Subcutaneous abdominal adipose tissue (tissue), 5 donors: ENCODE results near the gene HOXB9.

Experiments
- H3K27ac ChIP-seq: one replicate; pipeline ENCODE4 v1.7.0; 2013; ENCODE audit warnings: low read depth, mild to moderate bottlenecking, inconsistent platforms, low read length, moderate library complexity
- H3K27me3 ChIP-seq, 5 donors: one replicate each; pipeline ENCODE4 v1.7.0; 2013; ENCODE audit warnings: low read length in 5 of 5, inconsistent platforms in 1 of 5; ENCODE audit not compliant: control insufficient read depth in 5 of 5, insufficient read depth in 4 of 5
- H3K36me3 ChIP-seq, 5 donors: one replicate each; pipeline ENCODE4 v1.7.0; 2013; ENCODE audit warnings: low read length in 5 of 5; ENCODE audit not compliant: control insufficient read depth in 5 of 5, insufficient read depth in 5 of 5
- H3K4me1 ChIP-seq, 5 donors: one replicate each; pipeline ENCODE4 v1.7.0; 2013; ENCODE audit warnings: low read length in 5 of 5, mild to moderate bottlenecking in 3 of 5, moderate library complexity in 1 of 5; ENCODE audit not compliant: control insufficient read depth in 5 of 5, insufficient read depth in 5 of 5
- H3K4me3 ChIP-seq, 5 donors: one replicate each; pipeline ENCODE4 v1.7.0; 2013; ENCODE audit warnings: low read length in 5 of 5, low read depth in 1 of 5
- H3K9ac ChIP-seq, 5 donors: one replicate each; pipeline ENCODE4 v1.7.0; 2013; ENCODE audit warnings: low read length in 5 of 5, mild to moderate bottlenecking in 4 of 5, moderate library complexity in 3 of 5
- H3K9me3 ChIP-seq, 5 donors: one replicate each; pipeline ENCODE4 v1.7.0; 2013; ENCODE audit warnings: low read length in 5 of 5; ENCODE audit not compliant: control insufficient read depth in 5 of 5
- donor health status: healthy.
- donor health status: healthy.
- donor health status: healthy.
- donor health status: healthy.
- donor health status: healthy.

The HOXB9 gene

GRCh38 chr17:48646183-48647102 is 20.3 kb upstream of the HOXB9 start:
- Histone ChIP-seq H3K27me3 (peaks cover 52 to 68% (median 60%) of the 10 kb centered on the region in 5 donors), H3K9me3 (no peaks in the 10 kb centered on the region)

GRCh38 chr17:48645639-48646182 is 19.6 kb upstream of the HOXB9 start:
- peaks cover 2 to 39% (median 25%) of the 10 kb centered on the region in 5 donors for H3K4me1 ChIP-seq
- peaks cover 59 to 75% (median 64%) of the 10 kb centered on the region in 5 donors for H3K27me3 ChIP-seq
- H3K4me3 ChIP-seq = no peak overlapping the region
- H3K27ac ChIP-seq = no peak overlapping the region
- no peak overlapping the region for H3K9ac ChIP-seq
- no peaks in the 10 kb centered on the region for H3K9me3 ChIP-seq
- H3K36me3 ChIP-seq = no peaks in the 10 kb centered on the region

More at GRCh38 chr17:48646183-48647102, 20.3 kb upstream of the HOXB9 start:
- Histone ChIP-seq H3K9ac (no peak overlapping the region), H3K4me1 (peaks cover 2 to 39% (median 25%) of the 10 kb centered on the region in 5 donors), H3K4me3 (peak overlapping the region in 2 of 5 donors; percentile 24 to 55), H3K36me3 (no peaks in the 10 kb centered on the region), H3K27ac (no peak overlapping the region)

GRCh38 chr17:48644910-48645557 is 18.9 kb upstream of the HOXB9 start:
- no peak overlapping the region for H3K27ac ChIP-seq
- no peak overlapping the region for H3K9ac ChIP-seq

GRCh38 chr17:48644159-48644558 is 18.0 kb upstream of the HOXB9 start:
- no peaks in the 10 kb centered on the region for H3K36me3 ChIP-seq
- no peak overlapping the region for H3K27ac ChIP-seq
- no peaks in the 10 kb centered on the region for H3K9me3 ChIP-seq
- no peak overlapping the region for H3K9ac ChIP-seq
- H3K27me3 ChIP-seq = peaks cover 62 to 88% (median 68%) of the 10 kb centered on the region in 5 donors
- H3K4me3 ChIP-seq = no peak overlapping the region
- H3K4me1 ChIP-seq = peaks cover 2 to 39% (median 25%) of the 10 kb centered on the region in 5 donors

More at GRCh38 chr17:48644910-48645557, 18.9 kb upstream of the HOXB9 start:
- Histone ChIP-seq H3K4me3 (no peak overlapping the region), H3K9me3 (no peaks in the 10 kb centered on the region), H3K36me3 (no peaks in the 10 kb centered on the region), H3K27me3 (peaks cover 59 to 81% (median 66%) of the 10 kb centered on the region in 5 donors), H3K4me1 (peaks cover 2 to 39% (median 25%) of the 10 kb centered on the region in 5 donors)

- no peak overlapping the region for H3K9ac ChIP-seq
- no peaks in the 10 kb centered on the region for H3K36me3 ChIP-seq
- no peak overlapping the region for H3K4me3 ChIP-seq
- peaks cover 2 to 39% (median 25%) of the 10 kb centered on the region in 5 donors for H3K4me1 ChIP-seq
- no peaks in the 10 kb centered on the region for H3K9me3 ChIP-seq
- peaks cover 67 to 93% (median 70%) of the 10 kb centered on the region in 5 donors for H3K27me3 ChIP-seq
- H3K27ac ChIP-seq = no peak overlapping the region
Measured at GRCh38 chr17:48643697-48644012, 17.5 kb upstream of the HOXB9 start.

- Histone ChIP-seq H3K36me3 (no peaks in the 10 kb centered on the region), H3K27me3 (peaks cover 67 to 95% (median 69%) of the 10 kb centered on the region in 5 donors), H3K27ac (no peak overlapping the region), H3K9me3 (no peaks in the 10 kb centered on the region), H3K9ac (no peak overlapping the region), H3K4me3 (peak overlapping the region in 1 of 5 donors; percentile 37), H3K4me1 (peaks cover 2 to 39% (median 25%) of the 10 kb centered on the region in 5 donors)
Measured at GRCh38 chr17:48642843-48643696, 16.9 kb upstream of the HOXB9 start.

- H3K27me3 ChIP-seq = peaks cover 64 to 97% (median 70%) of the 10 kb centered on the region in 5 donors
- H3K9ac ChIP-seq = no peak overlapping the region
- H3K36me3 ChIP-seq = no peaks in the 10 kb centered on the region
- peak overlapping the region in 1 of 5 donors; percentile 37 for H3K4me3 ChIP-seq
- no peak overlapping the region for H3K27ac ChIP-seq
- H3K4me1 ChIP-seq = peaks cover 2 to 33% (median 19%) of the 10 kb centered on the region in 5 donors
- no peaks in the 10 kb centered on the region for H3K9me3 ChIP-seq
Measured at GRCh38 chr17:48642059-48642842, 16.1 kb upstream of the HOXB9 start.

GRCh38 chr17:48641541-48642058 is 15.4 kb upstream of the HOXB9 start:
- Histone ChIP-seq H3K9ac (no peak overlapping the region), H3K36me3 (no peaks in the 10 kb centered on the region), H3K4me3 (no peak overlapping the region), H3K4me1 (peaks cover 2 to 31% (median 17%) of the 10 kb centered on the region in 5 donors), H3K9me3 (no peaks in the 10 kb centered on the region), H3K27ac (no peak overlapping the region), H3K27me3 (peaks cover 63 to 96% (median 69%) of the 10 kb centered on the region in 5 donors)

GRCh38 chr17:48640858-48641180 is 14.7 kb upstream of the HOXB9 start:
- Histone ChIP-seq H3K4me3 (no peak overlapping the region), H3K36me3 (no peaks in the 10 kb centered on the region), H3K27me3 (peaks cover 58 to 92% (median 65%) of the 10 kb centered on the region in 5 donors), H3K9me3 (no peaks in the 10 kb centered on the region), H3K4me1 (peaks cover 2 to 33% (median 13%) of the 10 kb centered on the region in 5 donors), H3K27ac (no peak overlapping the region), H3K9ac (no peak overlapping the region)
